PC-3 (cell line): ENCODE measurements around the gene ST6GALNAC3. TPM values are rescaled to one million over a fixed set of nuclear protein-coding genes. Genes with fewer than 3 reads are reported as not detected.

Experiments used
- ATAC-seq: fragments of 200-7000 bp; cut with Tn5 transposase; 2 replicates; pipeline ENCODE4 v1.9.1; 2020; ENCODE audit warnings: mild to moderate bottlenecking, moderate library complexity
- BruUV-seq: library from RNA; stranded (reverse); fragments of 400-500 nt; replicated peaks from 2 replicates; lab custom pipeline; 2021; lab: Mats Ljungman, UMichigan
- CTCF ChIA-PET: fragments of 300-600 bp; sonication (Branson Sonifier 250); formaldehyde crosslinking; loops from one replicate; lab custom pipeline; 2022; ENCODE audit warnings: antibody characterized with exemption; lab: Charles Lee
- POLR2A ChIA-PET: fragments of 300-600 bp; sonication (Branson Sonifier 250); formaldehyde crosslinking; loops from one replicate; lab custom pipeline; 2022; ENCODE audit warnings: antibody characterized with exemption; ENCODE audit not compliant: unreplicated experiment; lab: Charles Lee
- DNase-seq: peaks from one replicate; pipeline ENCODE4 v3.0.0-alpha.2; 2015
- H2AFZ ChIP-seq: fragments of 300-600 bp; sonication (generic); 2 replicates; pipeline ENCODE4 v1.6.0; 2016; ENCODE audit warnings: antibody characterized with exemption, low read length
- H3F3A ChIP-seq: fragments of 300-600 bp; sonication (generic); one replicate; pipeline ENCODE4 v1.6.0; 2017; ENCODE audit warnings: antibody characterized with exemption, low read length, control low read depth, mild to moderate bottlenecking; ENCODE audit not compliant: unreplicated experiment
- H3K27ac ChIP-seq: fragments of 300-600 bp; sonication (generic); 2 replicates; pipeline ENCODE4 v1.5.1; 2016; ENCODE audit warnings: mild to moderate bottlenecking, low read length
- H3K27me3 ChIP-seq: fragments of 300-600 bp; sonication (generic); 2 replicates; pipeline ENCODE4 v1.6.1; 2016; ENCODE audit warnings: low read length, mixed read lengths
- H3K36me3 ChIP-seq: fragments of 300-600 bp; sonication (generic); 2 replicates; pipeline ENCODE4 v1.6.1; 2016; ENCODE audit warnings: low read depth, mixed run types, low read length, mixed read lengths
- H3K4me1 ChIP-seq: fragments of 300-600 bp; sonication (generic); 2 replicates; pipeline ENCODE4 v1.5.1; 2016; ENCODE audit warnings: low read length; ENCODE audit not compliant: insufficient read depth
- H3K4me2 ChIP-seq: fragments of 300-600 bp; sonication (generic); 2 replicates; pipeline ENCODE4 v1.6.0; 2016; ENCODE audit warnings: low read length
- H3K4me3 ChIP-seq: fragments of 300-600 bp; sonication (generic); 2 replicates; pipeline ENCODE4 v1.5.1; 2016; ENCODE audit warnings: mild to moderate bottlenecking, low read length, mixed read lengths
- H3K79me2 ChIP-seq: fragments of 300-600 bp; sonication (generic); 2 replicates; pipeline ENCODE4 v1.6.1; 2017; ENCODE audit warnings: low read length, mixed read lengths
- H3K9ac ChIP-seq: fragments of 300-600 bp; sonication (generic); 2 replicates; pipeline ENCODE4 v1.6.0; 2016; ENCODE audit warnings: mild to moderate bottlenecking, low read length
- H3K9me2 ChIP-seq: fragments of 300-600 bp; sonication (generic); replicated peaks from 2 replicates; pipeline ENCODE4 v1.6.1; 2016; ENCODE audit warnings: mixed run types, low read length, mixed read lengths
- H3K9me3 ChIP-seq: fragments of 300-600 bp; sonication (generic); 2 replicates; pipeline ENCODE4 v1.6.1; 2016; ENCODE audit warnings: low read length, mixed read lengths
- H4K20me1 ChIP-seq: fragments of 300-600 bp; sonication (generic); 2 replicates; pipeline ENCODE4 v1.6.1; 2016; ENCODE audit warnings: low read length, mixed read lengths
- EZH2 ChIP-seq: fragments of 300-600 bp; sonication (generic); IDR thresholded peaks from one replicate; pipeline ENCODE4 v1.6.1; 2017; ENCODE audit warnings: antibody characterized with exemption, mild to moderate bottlenecking, low read length; ENCODE audit not compliant: unreplicated experiment
- EZH2phosphoT487 ChIP-seq: fragments of 300-600 bp; sonication (generic); IDR thresholded peaks from 2 replicates; pipeline ENCODE4 v1.6.1; 2018; ENCODE audit warnings: mild to moderate bottlenecking, antibody characterized with exemption, low read length, borderline replicate concordance
- intact Hi-C: fragments of 100-400 bp; cut with micrococcal nuclease; formaldehyde crosslinking; loops from 2 replicates; pipeline ENCODE4 v1.9.0; 2023
- total RNA-seq: library from RNA; depleted of rRNA; stranded (reverse); fragments of >200 nt; gene quantifications from 2 replicates; pipeline ENCODE4 v1.2.3, GENCODE V29; 2014
- TF ChIP-seq, protein P1 (sequence below): fragments of 300-600 bp; sonication (generic); conservative IDR thresholded peaks from 2 replicates; pipeline ENCODE4 v1.5.1; 2017; ENCODE audit warnings: antibody characterized with exemption, low read depth, mild to moderate bottlenecking, low read length

Gene ST6GALNAC3
- total RNA-seq, 1 experiment from 2014 or later = not detected

DNA sequence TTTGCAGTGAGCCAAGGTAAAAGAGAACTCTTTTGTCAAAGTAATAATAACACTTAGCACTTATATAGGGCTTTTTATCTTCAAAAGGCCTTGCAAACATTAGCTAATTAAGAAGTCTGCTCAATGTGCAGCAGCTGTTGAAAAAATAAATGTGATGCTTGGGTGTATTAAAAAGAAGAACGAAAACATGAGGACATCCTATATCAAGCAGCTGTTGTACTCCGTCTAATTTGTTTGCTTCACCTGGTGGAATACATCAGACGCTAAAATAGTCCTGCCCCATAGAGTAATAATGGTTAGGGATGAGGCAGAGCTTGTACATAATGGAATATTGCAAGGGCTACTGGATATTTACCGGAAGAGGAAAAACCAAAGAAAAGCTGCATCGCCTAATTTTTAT is 299.5 kb downstream of the ST6GALNAC3 start:
- Histone ChIP-seq H3K4me1 (no peaks in the 10 kb centered on the region), H3K9me3 (no peaks in the 10 kb centered on the region), H3K79me2 (no peaks in the 10 kb centered on the region), H3K9me2 (no peaks in the 10 kb centered on the region), H3F3A (no peaks in the 10 kb centered on the region), H3K27me3 (0 out of 2 replicates have a peak, but pooled peaks cover 6% of the 10 kb centered on the region), H3K27ac (no peak overlapping the region), H3K4me2 (no peak overlapping the region), H4K20me1 (no peaks in the 10 kb centered on the region), H3K4me3 (no peak overlapping the region), H2AFZ (no peak overlapping the region), H3K9ac (no peak overlapping the region), H3K36me3 (no peaks in the 10 kb centered on the region)
- CTCF ChIA-PET = no interaction called here
- TF ChIP-seq EZH2 (no peak), EZH2phosphoT487 (no peak)
- TF ChIP-seq, protein P1, sequence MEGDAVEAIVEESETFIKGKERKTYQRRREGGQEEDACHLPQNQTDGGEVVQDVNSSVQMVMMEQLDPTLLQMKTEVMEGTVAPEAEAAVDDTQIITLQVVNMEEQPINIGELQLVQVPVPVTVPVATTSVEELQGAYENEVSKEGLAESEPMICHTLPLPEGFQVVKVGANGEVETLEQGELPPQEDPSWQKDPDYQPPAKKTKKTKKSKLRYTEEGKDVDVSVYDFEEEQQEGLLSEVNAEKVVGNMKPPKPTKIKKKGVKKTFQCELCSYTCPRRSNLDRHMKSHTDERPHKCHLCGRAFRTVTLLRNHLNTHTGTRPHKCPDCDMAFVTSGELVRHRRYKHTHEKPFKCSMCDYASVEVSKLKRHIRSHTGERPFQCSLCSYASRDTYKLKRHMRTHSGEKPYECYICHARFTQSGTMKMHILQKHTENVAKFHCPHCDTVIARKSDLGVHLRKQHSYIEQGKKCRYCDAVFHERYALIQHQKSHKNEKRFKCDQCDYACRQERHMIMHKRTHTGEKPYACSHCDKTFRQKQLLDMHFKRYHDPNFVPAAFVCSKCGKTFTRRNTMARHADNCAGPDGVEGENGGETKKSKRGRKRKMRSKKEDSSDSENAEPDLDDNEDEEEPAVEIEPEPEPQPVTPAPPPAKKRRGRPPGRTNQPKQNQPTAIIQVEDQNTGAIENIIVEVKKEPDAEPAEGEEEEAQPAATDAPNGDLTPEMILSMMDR = no peak
- intact Hi-C loops = no loop called here
- POLR2A ChIA-PET = no interaction called here
- BruUV-seq = no TSS peak
- no peak for ATAC-seq
- no peak for DNase-seq

DNA sequence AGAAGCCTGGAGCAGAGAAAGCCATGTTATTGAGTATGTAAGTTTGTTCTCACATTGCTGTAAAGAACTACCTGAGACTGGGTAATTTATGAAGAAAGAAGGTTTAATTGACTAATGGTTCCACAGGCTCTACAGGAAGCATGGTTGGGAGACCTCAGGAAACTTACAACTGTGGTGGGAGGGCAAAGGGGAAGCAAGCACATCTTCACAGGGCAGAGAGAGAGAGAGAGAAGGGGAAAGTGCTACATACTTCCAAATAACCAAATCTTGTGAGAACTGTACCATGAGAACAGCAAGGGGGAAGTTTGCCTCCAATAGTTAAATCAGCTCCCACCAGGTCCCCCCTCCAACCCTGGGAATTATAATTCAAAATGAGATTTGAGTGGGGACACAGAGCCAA is 302.7 kb downstream of the ST6GALNAC3 start:
- no TSS peak for BruUV-seq
- Histone ChIP-seq H3K79me2 (no peaks in the 10 kb centered on the region), H2AFZ (no peak overlapping the region), H3K4me3 (no peak overlapping the region), H3K4me2 (no peak overlapping the region), H3K27ac (no peak overlapping the region), H3F3A (no peaks in the 10 kb centered on the region), H4K20me1 (no peaks in the 10 kb centered on the region), H3K36me3 (no peaks in the 10 kb centered on the region), H3K9me2 (no peaks in the 10 kb centered on the region), H3K9me3 (no peaks in the 10 kb centered on the region), H3K9ac (no peak overlapping the region), H3K4me1 (no peaks in the 10 kb centered on the region), H3K27me3 (no peaks in the 10 kb centered on the region)
- intact Hi-C loops = no loop called here
- CTCF ChIA-PET = no interaction called here
- no peak for DNase-seq
- no peak for ATAC-seq
- POLR2A ChIA-PET = no interaction called here
- TF ChIP-seq, protein P1 = no peak
- TF ChIP-seq EZH2phosphoT487 = no peak
- no peak for TF ChIP-seq EZH2

GRCh38 chr1:76379506-76379905 is 305.0 kb downstream of the ST6GALNAC3 start:
- CTCF ChIA-PET = no interaction called here
- BruUV-seq = no TSS peak

More at GRCh38 chr1:76379506-76379905, 305.0 kb downstream of the ST6GALNAC3 start:
- Histone ChIP-seq H2AFZ (no peak overlapping the region), H3K4me3 (no peak overlapping the region), H3K36me3 (no peaks in the 10 kb centered on the region), H3K9me2 (no peaks in the 10 kb centered on the region), H3K79me2 (no peaks in the 10 kb centered on the region), H4K20me1 (no peaks in the 10 kb centered on the region), H3K9me3 (no peaks in the 10 kb centered on the region), H3F3A (no peaks in the 10 kb centered on the region), H3K27ac (no peak overlapping the region), H3K4me1 (no peaks in the 10 kb centered on the region), H3K9ac (no peak overlapping the region), H3K27me3 (no peaks in the 10 kb centered on the region), H3K4me2 (no peak overlapping the region)
- POLR2A ChIA-PET = no interaction called here
- no peak for ATAC-seq
- TF ChIP-seq, protein P1 = no peak
- TF ChIP-seq EZH2 (no peak), EZH2phosphoT487 (no peak)
- intact Hi-C loops = no loop called here
- DNase-seq = no peak
